Left ventricle myocardium superior (tissue), 1 donor: ENCODE data around the gene SF3A1. TPM values are rescaled to one million over a fixed set of nuclear protein-coding genes. Genes with fewer than 3 reads are reported as not detected.
A peak's percentile ranks its signal among the peaks of the same experiment; 100 is the strongest.

Experiments
- ATAC-seq: fragments of 200-7000 bp; cut with Tn5 transposase; one replicate; pipeline ENCODE4 v1.9.1; 2020; ENCODE audit warnings: mild to moderate bottlenecking, moderate library complexity
- DNase-seq: peaks from one replicate; pipeline ENCODE4 v3.0.0-alpha.2; 2020
- intact Hi-C: fragments of 100-400 bp; cut with micrococcal nuclease; formaldehyde crosslinking; loops from one replicate; pipeline ENCODE4 v1.11.0; 2022
- total RNA-seq: library from RNA; stranded (reverse); fragmentation: NEBNext Ultra II Directional; extraction: Animal tissue kit (Norgen Biotek cat#: 25700); gene quantifications from one replicate; pipeline ENCODE4 v1.2.1, GENCODE V29; 2021
- donor health status: DM: no; HTN: yes; CAD: no; lungs with severe emphysema.

The SF3A1 gene
- total RNA-seq, 1 donor from 2014 or later: 104 TPM

DNA sequence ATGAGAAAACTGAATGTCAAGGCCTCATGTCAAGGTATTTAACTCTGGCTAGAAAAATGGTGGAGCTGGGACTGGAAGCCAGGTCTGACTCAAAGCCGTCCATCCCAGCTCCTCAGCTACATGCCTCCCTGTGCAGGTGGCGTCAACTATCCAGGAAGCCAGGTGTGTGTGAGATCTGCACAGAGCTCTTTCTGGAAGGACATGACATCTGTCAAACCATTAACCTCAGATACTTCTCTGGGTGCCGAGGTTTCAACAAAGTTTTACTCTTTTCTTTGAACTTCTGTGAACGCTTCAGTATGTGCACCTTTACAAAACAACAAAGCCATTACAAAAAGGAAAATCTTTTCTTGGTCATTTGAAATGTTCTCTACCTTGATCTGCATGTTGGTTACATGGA is 60.4 kb downstream of the SF3A1 start:
- DNase-seq: no peak
- ATAC-seq: no peak
- intact Hi-C loops: loop anchor here (10.0 kb wide), 1 partner anchor 48 kb away; no protein-coding TSS in a partner anchor

DNA sequence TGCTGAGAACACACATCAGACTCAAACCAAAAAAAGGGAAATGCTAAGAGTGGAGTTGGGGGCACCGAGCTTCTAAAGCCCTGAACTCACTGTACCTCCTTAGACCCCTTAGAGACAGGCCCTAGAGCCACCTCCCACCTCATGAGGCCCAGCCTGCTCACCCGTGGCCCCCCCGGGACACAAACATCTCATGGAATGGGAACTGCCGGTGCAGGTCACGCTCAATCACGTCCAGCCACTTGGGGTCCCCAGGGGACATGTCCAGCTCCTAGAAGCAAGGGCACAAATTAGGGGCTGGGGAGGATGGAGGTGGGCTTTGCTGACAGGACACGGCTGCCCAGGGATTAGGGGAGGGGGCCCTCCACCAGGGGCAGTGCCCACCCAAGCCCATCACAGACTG is 61.1 kb downstream of the SF3A1 start:
- DNase-seq (no peak), ATAC-seq (no peak)
- intact Hi-C loops: loop anchor here (10.0 kb wide), 1 partner anchor 49 kb away; no protein-coding TSS in a partner anchor

DNA sequence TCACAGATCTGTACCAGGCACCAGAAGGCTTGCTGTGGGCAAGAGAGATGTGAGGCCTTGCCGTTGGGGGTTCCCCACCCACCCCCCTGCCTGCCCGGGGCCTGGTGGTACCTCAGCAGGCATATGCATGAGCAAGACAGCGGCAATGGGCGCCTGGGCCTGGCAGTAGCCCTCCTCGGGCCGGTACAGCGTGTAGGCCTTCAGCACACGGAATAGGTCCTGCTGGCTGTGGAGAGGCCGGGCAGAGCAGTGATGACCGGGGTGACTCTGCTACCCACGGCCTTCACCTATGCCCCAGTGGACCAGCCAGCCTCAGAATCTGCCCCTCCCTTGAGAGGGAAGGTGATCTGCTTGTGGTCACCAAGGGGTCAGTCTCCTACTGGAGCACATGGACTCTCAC is 61.9 kb downstream of the SF3A1 start:
- intact Hi-C loops: loop anchor here (10.0 kb wide), 1 partner anchor 50 kb away; no protein-coding TSS in a partner anchor

DNA sequence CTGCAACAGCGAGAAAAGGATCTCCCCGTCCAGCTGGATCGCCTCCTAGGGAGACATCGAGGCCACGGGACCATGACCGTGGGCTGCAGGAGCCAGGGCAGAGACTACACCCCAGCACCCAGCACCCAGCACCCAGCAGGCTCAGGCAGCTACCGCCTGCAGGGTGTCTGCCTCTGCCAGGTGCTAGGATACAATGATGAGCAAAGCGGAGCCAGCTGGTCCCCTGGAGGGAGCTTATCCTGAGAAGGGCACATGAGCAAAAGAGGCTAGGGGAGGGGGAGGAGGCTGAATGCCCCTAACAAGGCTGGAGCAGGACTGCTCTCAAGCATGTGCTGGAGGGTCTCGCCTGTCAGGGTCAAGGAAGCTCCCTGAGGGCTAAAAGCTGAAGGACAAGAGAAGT is 62.6 kb downstream of the SF3A1 start:
- intact Hi-C loops: loop anchor here (10.0 kb wide), 1 partner anchor 51 kb away; no protein-coding TSS in a partner anchor
- DNase-seq (no peak), ATAC-seq (no peak)

More for the DNA sequence above, 61.9 kb downstream of the SF3A1 start:
- DNase-seq: no peak
- no peak for ATAC-seq

DNA sequence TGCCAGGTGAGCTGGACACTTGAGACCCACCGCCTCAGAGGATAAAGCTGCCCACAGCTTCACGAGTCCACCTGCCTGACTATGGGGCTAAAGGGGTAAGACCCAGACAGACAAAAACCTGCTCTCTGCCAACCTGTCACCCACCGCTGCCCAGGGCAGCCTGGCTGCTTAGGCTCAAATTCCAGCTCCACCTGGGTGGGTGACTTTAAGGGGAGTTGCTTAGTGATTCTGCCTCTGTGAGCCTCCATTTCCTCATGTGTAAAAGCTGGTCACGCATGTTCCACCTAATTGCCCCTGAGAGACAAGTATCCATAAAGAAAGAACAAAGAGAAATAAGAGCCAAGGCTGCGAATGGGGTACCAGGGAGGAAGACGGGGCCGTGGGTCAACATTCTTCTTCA is 63.7 kb downstream of the SF3A1 start:
- no peak for DNase-seq
- no peak for ATAC-seq
- intact Hi-C loops: loop anchor here (10.0 kb wide), 1 partner anchor 52 kb away; no protein-coding TSS in a partner anchor

DNA sequence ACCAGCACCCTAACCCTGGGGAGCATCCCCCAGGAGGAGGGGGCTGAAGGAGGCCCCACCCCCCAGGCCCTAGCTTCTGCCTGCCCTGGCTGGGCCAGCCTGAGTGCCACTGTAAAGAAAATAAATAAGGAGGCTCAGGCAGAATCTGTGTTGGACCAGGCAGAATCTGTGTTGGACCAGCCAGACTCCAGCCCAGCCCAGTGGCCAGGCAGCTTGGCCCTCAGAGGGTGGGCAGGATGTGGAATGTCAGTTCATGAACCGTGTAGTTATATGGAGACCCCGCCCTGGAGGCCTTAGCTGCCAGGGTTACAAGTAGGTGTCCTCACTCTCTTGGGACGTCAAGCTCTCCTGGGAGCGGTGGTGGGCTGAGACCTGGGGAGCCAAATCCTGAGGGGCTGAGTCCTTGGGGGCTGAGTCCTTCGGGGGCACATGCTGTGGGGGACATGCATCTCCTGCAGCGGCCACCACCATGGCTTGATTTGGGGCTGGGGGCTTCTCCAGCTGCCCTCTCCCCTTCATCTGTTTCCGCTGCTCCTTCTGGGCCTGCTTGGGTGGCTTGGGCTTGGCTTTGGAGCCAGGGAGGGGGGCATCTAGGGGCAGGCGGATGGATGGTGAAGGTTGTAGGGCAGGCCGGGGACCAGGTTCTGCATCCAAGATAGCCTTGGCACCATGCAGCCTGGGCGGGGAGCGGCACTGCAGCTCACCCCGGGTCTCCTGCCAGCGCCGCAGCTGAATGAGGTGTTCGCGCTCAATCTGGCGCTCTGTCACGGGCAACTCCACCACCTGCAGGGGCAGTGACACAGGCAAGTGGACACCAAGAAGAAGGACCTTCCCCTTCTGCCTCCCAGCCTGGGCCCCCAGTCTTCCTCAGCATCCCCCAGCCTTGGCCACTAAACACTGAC is 64.4 kb downstream of the SF3A1 start:
- ATAC-seq (no peak), DNase-seq (no peak)
- intact Hi-C loops: loop anchor here (10.0 kb wide), 1 partner anchor 52 kb away; no protein-coding TSS in a partner anchor

DNA sequence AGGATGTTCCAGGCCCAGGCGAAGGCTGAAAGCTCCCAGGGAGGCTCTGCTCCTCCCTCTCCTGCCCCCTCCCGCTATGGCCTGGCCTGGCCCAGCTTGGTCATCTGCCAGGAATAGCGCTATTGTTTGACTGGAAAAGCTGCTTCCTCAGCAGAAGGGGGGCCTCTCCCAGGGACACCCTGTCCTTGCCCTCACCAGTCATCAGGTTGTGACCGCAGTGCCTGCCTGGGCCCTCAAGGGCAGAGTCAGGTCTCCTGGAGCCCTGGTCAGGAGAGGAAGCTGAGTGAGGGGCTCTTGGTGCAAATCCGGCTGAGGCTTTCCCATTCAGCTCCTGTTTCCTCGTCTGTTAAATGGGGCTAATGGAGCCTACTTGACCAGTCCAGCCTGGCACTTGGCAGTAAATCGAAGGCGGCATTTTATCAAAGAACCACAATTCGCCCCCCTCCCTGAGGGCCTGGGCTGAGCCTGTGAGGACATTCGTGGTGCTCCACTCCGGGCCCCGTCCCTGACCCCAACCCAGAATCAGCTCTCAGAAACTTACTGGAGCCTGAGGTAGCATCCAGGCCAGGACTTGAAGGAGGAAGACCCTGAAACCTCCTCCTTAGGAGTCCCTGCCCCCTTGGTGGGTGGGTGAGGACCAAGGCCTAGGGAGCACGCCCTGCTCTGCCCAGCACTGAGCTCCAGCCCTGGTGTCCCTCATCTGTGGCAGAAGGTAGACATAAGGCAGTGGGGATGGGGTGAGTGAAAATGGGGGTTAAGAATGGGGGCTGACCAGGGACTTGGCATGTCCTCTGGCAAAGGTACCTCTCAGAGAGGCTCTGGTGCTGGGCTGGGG is 65.4 kb downstream of the SF3A1 start:
- intact Hi-C loops: loop anchor here (10.0 kb wide), 1 partner anchor 54 kb away; no protein-coding TSS in a partner anchor
- DNase-seq (peak; percentile 86), ATAC-seq (peak; percentile 44)

DNA sequence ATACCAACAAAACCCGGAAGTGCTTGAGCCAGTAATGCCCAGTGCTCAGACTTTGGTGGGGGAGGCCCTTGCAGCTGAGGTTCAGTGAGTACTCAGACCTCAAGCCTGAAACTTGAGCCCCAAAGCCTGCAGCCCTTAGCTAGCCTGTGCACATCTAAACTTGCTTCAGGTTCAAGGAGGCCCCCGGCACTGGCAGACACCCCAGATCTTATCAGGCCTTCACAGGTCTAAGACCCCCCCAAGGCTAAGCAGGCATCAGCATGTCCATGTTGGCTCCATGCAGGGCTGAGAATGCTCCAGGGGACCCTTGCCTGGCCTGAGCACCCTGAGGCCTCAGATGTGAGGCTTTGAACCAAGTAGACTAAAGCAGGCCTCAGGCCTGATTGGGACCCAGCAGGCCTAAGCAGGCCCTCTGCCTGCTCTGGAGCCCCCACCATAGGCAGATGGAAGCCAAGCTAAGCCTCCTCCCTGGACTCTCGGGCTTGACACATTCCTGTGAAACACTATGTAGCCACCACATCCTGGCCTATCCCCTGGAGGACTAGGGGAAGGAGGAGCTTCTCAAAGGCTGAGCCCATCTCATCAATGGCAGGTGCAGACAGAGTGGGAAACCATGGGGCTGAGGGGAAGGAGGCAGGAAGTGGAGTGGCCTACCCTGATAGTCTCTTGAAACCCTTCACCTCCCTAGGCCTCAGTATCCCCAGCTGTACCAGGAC is 66.2 kb downstream of the SF3A1 start:
- peak; percentile 44 for DNase-seq

DNA sequence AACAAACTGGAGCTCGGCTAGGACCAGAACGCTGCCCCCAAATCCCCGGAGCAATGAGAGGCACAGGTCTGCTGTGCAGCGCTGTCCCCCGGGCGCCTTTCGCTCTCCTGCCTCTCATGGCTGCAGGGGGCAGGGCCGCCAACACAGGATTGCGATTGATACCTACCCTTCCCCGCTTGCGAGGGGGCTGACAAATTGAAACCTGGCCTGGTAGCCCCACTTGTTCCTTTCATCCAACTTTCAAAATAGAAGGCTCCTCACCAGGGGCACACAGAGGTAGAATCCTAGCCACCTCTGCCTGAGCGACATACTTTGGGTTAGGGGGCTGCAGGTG is 66.7 kb downstream of the SF3A1 start:
- intact Hi-C loops: loop anchor here (5.0 to 10.0 kb wide), 2 partner anchors 55 to 97 kb away; partner anchors contain the start of gene RNF215
- ATAC-seq (peak; percentile 4), DNase-seq (no peak)

More for the DNA sequence above, 66.2 kb downstream of the SF3A1 start:
- peak; percentile 8 for ATAC-seq
- intact Hi-C loops: loop anchor here (10.0 kb wide), 1 partner anchor 54 kb away; no protein-coding TSS in a partner anchor

DNA sequence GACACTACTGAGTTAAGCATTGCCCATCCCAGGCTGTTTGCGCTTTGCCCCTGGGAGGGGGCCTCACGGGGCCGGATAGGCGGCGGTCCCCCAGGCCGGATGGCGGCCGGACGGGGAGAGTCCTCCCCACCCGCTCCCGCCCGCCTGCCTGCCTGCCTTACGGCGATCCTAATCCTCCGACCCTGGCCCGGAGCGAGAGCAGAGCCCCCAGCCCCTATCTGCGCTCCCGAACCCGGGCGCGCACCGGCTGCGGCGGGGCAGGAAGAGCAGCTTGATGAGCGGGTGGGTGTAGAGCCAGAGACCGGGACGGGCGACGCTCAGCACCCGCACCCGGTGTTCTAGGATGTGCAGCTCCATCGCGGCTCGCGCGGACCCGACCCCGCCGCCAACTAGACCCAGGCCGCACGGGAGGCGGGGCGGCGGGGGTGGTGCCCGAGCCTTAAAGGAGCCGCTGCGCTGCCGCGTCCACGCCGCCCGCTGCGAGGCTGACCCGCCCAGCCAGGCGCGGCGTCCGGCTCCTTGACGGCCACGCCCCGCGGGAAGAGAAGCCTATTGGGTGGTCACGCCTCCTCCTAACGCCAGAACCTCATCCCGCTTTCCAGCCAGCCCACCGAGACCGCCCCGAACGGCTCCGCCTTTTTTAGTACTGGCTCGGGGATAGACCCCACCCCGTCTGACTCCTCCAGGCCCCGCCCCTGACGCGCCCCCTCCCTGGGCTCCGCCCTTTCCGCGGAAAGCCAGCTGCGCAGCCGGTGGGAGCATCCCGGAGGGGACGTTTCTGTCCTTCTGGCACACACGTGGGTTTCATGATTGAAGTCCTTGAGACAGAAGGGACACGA is 67.3 kb downstream of the SF3A1 start, which contains the start of gene CASTOR1:
Gene CASTOR1, minus strand, starts transcription at position 365 of the 839 bp plus-strand sequence. Its CDS starts 8 bp downstream, at position 357.
- DNase-seq (peak; percentile 99), ATAC-seq (peak; percentile 88)
- intact Hi-C loops: loop anchor here (5.0 kb wide), 1 partner anchor 98 kb away; the partner anchor contains the start of gene RNF215

DNA sequence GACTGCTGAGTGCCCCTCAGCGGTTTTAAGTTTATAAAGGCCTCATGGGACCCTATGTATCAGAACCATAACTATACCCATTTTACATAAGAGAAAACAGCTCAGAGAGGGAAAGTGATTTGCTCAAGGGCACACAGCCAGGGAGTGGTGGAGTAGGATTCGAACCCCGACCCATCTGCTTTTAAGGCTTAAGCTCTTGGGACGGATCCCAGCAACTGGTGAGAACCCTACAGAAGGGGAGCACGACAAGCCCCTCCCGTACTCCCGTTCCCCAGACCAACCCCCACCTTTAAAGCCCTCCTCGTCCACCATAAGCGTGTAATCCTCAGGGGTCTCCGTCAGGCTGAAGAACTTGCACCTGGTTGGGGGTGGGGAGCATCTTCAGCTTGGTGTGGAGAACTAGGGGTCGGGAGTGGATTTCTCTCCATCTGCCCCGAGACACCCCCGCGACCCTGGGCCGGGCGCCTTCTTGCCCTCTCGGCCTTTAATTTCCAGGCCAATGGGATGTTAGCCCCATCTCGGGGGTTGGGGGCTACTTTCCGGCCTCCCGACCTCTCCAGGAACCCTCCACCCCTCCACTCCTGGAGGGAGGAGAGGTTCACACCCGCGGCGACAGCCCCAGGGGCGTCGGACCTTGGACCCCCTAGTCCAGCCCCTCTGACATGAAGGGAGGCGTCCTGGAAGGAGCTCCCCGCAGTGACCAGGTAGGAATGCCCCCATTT is 68.1 kb downstream of the SF3A1 start:
- intact Hi-C loops: loop anchor here (5.0 kb wide), 1 partner anchor 99 kb away; the partner anchor contains the start of gene RNF215
- DNase-seq (no peak), ATAC-seq (no peak)

DNA sequence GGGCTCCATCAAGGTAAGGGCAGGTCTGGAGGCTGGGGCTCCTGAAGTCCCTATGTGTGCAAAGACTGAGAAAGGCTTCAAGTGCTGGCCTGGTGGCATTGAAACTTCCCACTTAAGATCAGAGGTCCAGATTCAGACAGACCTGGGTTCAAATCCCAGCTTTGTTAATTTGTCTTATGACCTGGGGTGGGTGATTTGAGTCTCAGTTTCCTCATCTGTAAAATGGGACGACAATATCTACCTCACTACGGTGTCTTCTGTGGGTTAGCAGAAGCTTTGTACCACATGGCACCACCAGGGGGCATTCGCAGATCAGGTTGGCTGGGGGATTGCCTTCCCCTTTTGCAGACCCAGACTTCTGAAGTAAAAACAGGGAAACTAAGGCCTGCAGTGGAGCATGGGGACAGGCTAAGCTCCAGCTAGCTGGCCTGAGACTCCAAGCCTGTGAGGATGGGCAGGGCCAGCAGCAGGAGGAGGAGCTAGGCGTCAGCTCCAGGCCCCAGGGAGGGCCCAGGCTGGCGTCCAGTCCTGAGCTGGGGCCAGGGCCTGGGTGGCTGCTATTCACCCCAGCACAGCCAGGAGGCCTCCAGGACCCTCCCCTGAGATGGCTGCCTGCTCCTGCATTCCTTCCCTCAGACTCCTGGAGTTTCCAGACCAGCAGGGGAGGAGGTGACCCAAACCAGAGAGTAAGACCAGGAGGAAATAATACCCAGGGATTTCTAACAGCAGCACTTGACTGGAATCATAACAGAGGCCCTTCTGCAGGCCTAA is 68.9 kb downstream of the SF3A1 start:
- peak; percentile 67 for ATAC-seq
- intact Hi-C loops: loop anchor here (5.0 kb wide), 1 partner anchor 99 kb away; the partner anchor contains the start of gene RNF215
- peak; percentile 91 for DNase-seq

DNA sequence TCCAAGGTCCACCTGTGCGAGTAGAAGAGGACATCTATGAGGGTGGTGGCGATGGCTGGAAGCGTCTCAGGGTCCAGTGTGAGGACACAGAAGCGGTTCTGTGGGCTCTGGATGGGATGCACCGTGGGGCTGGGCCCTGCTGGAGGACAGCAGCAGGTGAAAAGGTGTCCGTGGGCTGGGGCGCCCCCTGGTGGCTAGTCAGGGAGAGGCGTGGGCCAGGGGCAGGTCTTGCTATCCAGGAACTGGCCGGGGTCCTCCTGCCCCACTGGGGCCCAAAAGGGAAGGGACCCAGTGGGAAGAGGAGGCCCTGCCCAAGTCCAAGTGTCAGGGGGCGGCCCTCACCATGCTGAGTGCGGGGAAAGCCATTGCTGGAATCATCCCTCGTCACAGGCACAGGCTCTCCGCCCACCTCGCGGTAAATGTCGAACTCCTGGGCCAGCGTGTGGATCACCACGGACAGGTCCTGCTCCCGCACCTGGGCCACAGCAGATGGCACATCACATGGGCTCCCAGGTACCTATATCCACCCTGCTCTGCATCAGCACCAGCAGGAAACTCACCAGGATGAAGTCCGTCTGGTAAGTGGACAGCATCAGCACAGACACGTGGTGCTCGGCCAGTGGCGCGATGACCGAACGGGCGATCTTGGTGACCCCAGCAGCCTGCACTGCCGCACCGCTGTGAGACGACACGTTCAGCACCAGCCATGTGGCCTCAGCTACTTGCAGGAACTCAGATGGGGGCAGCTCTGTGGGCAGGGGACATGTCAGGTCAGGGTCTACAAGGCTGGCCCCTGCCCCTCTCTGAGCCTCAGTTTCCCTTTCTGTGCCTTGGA is 69.7 kb downstream of the SF3A1 start:
- DNase-seq (peak; percentile 82), ATAC-seq (no peak)
- intact Hi-C loops: loop anchor here (5.0 kb wide), 1 partner anchor 100 kb away; the partner anchor contains the start of gene RNF215

DNA sequence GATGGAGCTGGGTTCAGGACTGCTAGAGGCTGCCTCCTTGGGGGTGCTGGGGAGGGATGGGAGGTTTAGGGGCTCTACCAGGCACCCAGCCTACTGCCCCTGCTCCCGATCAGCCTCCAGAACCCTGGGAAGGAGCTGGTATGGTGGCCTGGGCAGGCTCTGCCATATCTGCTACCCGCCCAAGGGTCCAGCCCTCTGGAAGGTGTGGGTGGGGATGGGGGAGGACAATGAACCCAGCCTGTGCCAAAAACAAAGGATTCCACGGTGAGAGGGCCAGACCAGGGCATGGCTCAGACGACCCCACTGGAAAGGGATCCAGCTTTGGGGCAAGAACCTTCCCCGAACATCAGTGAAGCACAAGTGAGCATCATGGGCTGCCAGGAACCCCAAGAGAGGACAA is 70.4 kb downstream of the SF3A1 start:
- intact Hi-C loops: loop anchor here (5.0 kb wide), 1 partner anchor 101 kb away; the partner anchor contains the start of gene RNF215
- no peak for DNase-seq
- ATAC-seq: no peak

DNA sequence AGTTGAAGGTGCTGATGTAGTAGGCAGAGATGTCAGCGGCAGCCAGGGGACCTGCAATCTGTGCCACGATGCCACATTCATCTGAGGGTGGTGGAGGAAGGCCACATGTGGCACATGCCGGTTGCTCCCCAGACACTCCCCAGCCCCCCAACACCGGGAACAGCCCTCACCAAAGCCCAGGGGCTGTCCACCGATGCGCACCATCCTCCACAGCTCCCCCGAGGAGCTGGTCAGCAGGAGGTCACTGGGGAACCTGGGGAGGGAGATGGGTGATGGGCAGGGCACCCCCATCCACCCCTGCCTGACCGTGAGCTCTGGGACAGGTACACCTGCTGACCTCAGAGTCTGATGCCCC is 70.9 kb downstream of the SF3A1 start:
- ATAC-seq (no peak), DNase-seq (no peak)
- intact Hi-C loops: loop anchor here (5.0 kb wide), 1 partner anchor 101 kb away; the partner anchor contains the start of gene RNF215
